Rectal smooth muscle tissue (tissue), 1 donor: ENCODE data around the gene ASXL1.

Experiments
- H3K27ac ChIP-seq: one replicate; pipeline ENCODE4 v1.7.0; 2013; ENCODE audit warnings: low read depth, low read length, inconsistent platforms
- H3K27me3 ChIP-seq: one replicate; pipeline ENCODE4 v1.7.0; 2013; ENCODE audit warnings: low read length; ENCODE audit not compliant: control insufficient read depth, insufficient read depth
- H3K36me3 ChIP-seq: one replicate; pipeline ENCODE4 v1.7.0; 2013; ENCODE audit warnings: low read length; ENCODE audit not compliant: control insufficient read depth, insufficient read depth
- H3K4me1 ChIP-seq: one replicate; pipeline ENCODE4 v1.7.0; 2013; ENCODE audit warnings: low read length; ENCODE audit not compliant: control insufficient read depth, insufficient read depth
- H3K4me3 ChIP-seq: one replicate; pipeline ENCODE4 v1.7.0; 2013; ENCODE audit warnings: low read length
- H3K9ac ChIP-seq: one replicate; pipeline ENCODE4 v1.7.0; 2013; ENCODE audit warnings: low read length

Gene ASXL1

DNA sequence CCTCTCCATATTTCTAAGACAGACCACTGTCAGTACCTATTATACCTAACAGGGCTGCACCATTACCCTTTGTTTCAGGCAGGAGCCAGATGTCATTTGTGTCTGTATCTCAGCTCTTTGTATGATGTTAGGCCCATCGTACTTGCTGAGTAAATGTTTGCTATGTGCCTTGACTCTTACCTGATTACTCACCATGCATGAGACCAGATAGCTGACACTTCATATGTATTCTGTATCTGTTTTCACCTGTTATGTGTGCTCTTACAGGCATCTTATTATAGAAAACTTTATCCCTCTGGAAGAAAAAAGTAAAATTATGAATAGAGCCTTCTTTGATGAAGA is 31.7 kb upstream of the ASXL1 start:
- H3K27ac ChIP-seq, result no peak overlapping the region

DNA sequence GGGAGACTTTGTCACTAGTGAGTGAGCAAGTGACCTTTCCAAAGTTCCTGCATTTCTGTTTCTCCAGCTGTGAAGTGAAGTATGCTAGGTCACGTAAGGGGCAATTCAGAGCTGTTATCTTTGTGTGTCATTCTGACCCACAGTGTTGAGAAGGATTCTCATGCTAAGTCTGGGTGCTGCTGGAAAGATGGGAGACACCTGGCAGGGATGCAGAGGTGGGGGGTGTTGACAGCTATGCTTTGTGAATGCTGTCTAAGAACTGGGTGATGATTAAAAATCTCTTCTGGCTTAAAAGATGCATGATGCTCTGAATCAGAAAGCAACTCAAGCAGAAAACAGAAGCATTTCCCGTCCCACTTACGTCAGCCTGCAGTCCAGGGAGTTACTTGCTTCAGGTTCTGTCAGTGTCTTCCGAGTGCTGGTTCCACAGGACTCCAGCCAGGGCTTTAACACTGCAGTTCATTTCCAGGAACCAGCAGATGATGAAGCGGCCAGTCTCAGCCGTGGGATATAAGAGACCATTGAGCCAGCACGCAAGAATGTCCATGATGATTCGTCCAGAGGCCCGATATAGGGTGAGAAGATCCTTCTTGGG is 30.9 kb upstream of the ASXL1 start:
- Histone ChIP-seq H3K4me1 (no peaks in the 10 kb centered on the region), H3K9ac (no peak overlapping the region), H3K36me3 (peaks cover 8% of the 10 kb centered on the region), H3K4me3 (no peak overlapping the region), H3K27ac (no peak overlapping the region), H3K27me3 (no peaks in the 10 kb centered on the region)

More for the DNA sequence above, 31.7 kb upstream of the ASXL1 start:
- Histone ChIP-seq H3K36me3 (peaks cover 7% of the 10 kb centered on the region), H3K27me3 (no peaks in the 10 kb centered on the region), H3K4me1 (no peaks in the 10 kb centered on the region), H3K9ac (no peak overlapping the region), H3K4me3 (no peak overlapping the region)

DNA sequence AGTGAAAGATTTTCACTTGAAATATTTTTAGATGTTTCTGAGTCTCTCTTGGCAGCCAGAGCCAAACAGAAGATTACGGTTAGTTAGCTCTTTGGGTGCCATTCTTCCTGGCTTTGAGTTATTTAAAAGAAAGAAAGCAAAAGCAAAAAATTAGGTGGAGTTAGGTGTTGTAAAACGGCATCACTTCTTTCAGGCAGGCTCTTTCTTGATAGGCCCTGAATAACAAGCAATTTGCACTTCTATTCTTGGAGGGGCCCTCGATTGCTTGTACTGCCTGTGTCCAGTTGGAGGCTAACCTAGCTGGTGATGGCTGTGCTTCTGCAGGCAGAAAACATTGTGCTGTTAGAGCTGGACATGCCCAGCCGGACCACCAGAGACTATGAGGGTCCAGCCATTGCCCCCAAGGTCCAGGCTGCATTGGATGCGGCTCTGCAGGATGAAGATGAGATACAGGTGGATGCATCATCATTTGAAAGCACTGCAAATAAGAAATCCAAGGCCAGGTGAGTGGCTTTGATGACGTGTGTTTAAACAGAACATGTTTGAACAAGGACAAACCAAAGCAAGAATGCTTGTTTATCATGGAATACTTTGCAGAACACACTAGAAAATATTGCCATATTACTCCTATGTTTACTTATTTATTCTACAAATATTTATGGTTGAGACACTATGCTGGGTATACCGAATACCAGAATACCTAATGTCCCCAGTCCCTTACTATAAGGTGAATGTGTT is 28.1 kb upstream of the ASXL1 start:
- Histone ChIP-seq H3K36me3 (peaks cover 17% of the 10 kb centered on the region), H3K27me3 (no peaks in the 10 kb centered on the region), H3K4me3 (no peak overlapping the region), H3K9ac (no peak overlapping the region), H3K4me1 (no peaks in the 10 kb centered on the region), H3K27ac (no peak overlapping the region)

DNA sequence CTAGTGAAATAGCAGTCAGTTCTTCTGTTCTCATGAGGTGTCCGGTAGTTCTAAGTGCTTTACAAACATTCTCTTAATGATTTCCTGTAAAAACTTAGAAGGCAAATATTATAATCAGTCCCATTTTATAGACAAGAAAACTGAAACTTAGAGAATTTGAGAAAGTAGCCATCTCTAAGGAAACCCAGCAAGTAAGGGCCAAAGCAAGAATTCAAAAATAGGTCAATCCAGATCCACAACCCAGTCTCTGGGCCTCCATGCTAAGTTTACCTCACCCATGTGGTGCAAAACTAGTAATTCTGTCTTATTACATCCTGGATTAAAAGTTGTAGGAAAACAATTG is 27.6 kb upstream of the ASXL1 start:
- Histone ChIP-seq H3K27ac (no peak overlapping the region), H3K27me3 (no peaks in the 10 kb centered on the region), H3K4me3 (no peak overlapping the region), H3K36me3 (peaks cover 17% of the 10 kb centered on the region), H3K9ac (no peak overlapping the region), H3K4me1 (no peaks in the 10 kb centered on the region)

DNA sequence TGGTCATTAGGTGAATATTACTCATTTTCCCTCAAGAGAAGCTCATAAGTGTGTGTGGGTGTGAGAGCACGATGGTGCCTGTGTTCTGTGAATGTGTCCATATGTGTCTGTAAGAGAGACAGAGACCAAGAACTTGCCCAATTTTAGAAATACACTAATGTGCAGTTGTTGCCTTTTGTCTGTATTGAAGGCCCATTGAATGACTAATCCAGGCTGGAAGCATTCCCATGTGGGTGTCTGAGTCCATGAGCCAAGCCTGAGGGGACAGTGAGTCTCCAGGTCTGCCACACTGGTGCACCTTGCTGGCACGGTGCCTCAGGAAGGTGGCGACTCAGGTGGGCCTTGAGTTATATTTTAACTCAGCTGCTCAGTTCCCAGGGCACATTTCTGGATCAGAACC is 25.5 kb upstream of the ASXL1 start:
- Histone ChIP-seq H3K4me3 (no peak overlapping the region), H3K9ac (no peak overlapping the region), H3K27me3 (no peaks in the 10 kb centered on the region), H3K36me3 (peaks cover 12% of the 10 kb centered on the region), H3K27ac (no peak overlapping the region), H3K4me1 (peaks cover 2% of the 10 kb centered on the region)

DNA sequence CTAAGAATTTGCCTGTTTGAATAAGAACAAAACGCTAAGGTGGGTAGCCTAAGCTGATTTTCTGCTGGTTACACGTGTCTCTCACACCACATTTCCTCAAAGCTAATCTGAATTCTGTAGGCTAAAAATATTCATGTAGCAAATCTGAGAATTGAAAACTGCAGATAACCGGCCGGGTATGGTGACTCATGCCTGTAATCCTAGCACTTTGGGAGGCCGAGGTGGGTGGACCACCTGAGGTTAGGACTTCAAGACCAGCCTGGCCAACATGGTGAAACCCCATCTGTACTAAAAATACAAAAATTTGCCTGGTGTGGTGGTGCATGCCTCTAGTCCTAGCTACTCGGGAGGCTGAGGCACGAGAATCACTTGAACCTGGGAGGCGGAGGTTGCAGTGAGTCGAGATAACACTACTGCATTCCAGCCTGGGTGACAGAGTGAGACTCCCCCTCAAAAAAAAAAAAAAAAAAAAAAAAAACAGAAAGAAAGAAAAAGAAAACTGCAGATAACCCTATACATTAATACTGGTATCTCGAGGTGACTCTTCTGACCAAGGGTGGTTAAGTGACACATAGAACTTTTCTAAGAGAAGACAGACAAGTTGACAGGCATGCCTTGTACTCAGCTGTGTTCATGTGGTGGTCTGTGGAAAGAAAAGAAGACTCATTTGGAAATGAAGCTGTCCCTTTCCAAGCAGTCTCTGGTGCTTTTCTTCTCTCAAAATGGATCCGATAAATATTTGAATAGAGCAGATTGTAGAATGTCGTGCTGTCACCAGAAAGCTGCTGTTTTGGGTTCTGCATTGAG is 24.7 kb upstream of the ASXL1 start:
- Histone ChIP-seq H3K9ac (no peak overlapping the region), H3K27me3 (no peaks in the 10 kb centered on the region), H3K4me3 (no peak overlapping the region), H3K36me3 (peaks cover 12% of the 10 kb centered on the region), H3K27ac (no peak overlapping the region), H3K4me1 (peaks cover 2% of the 10 kb centered on the region)

DNA sequence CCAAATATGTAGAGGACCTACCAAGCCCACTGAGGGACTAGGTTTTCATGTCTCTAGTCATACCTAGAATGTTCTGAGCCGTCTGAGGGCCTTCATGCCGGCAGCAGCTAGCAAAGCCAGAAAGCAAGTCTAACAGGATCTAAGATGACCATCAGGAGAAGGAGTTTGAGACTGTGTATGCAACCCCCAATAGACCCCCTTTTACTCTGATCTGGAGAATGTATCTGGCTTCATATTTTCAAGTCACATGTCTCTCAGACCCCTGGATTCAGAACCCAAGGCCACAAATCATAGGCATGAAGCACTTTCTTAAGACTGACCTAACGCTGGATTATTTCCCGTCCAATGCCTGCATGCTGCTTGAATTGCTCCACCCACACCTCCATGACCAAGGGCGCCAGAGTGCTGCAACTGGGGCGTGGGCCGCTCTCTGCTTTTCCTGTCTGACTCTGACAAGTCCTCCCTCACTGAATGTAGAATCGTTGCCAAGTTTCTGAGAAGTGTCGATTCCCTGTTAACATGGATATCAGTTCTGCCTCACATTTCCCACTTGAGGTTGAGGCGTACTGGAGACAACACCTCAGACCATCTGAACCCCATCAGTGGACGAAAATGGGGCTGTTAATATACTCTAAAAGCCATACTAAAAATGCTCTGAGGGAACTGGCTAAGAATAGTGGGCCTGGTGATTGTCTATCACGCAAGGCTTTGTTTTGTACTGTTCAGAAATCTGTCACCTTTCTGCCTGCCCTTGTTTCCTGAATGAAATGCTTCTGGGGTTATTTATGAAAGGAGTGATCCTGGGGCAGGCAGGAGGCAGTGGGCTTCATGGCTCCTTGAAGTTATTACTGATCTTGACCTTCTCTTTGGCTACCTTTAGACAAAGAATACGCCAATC is 23.9 kb upstream of the ASXL1 start:
- H3K9ac ChIP-seq, result no peak overlapping the region
- peaks cover 12% of the 10 kb centered on the region for H3K36me3 ChIP-seq
- H3K27ac ChIP-seq, result no peak overlapping the region
- no peaks in the 10 kb centered on the region for H3K27me3 ChIP-seq
- no peak overlapping the region for H3K4me3 ChIP-seq
- peaks cover 2% of the 10 kb centered on the region for H3K4me1 ChIP-seq

DNA sequence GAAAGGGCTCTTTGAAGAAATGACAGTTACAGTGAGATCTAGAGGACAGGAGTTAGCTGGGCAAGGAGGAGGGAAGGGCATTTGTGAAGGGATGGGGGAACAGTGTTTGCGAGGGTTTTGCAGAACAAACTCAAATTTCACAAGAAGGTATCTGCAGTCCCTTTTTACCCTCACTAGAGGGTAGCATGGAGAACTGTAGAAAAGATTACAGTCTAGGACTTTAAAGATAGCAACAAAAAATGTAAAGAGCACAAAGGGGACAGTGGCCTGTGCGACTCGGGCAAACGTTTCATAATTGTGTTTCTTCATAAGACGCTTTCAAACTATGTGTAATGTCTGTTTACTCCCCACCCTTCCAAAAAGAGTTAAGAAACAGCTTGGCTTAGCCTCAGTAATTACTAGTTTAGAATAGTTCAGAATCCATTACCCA is 21.2 kb upstream of the ASXL1 start:
- H3K27ac ChIP-seq, result no peak overlapping the region
- H3K27me3 ChIP-seq, result no peaks in the 10 kb centered on the region
- H3K4me3 ChIP-seq, result no peak overlapping the region
- peaks cover 2% of the 10 kb centered on the region for H3K4me1 ChIP-seq
- peaks cover 9% of the 10 kb centered on the region for H3K36me3 ChIP-seq
- no peak overlapping the region for H3K9ac ChIP-seq

DNA sequence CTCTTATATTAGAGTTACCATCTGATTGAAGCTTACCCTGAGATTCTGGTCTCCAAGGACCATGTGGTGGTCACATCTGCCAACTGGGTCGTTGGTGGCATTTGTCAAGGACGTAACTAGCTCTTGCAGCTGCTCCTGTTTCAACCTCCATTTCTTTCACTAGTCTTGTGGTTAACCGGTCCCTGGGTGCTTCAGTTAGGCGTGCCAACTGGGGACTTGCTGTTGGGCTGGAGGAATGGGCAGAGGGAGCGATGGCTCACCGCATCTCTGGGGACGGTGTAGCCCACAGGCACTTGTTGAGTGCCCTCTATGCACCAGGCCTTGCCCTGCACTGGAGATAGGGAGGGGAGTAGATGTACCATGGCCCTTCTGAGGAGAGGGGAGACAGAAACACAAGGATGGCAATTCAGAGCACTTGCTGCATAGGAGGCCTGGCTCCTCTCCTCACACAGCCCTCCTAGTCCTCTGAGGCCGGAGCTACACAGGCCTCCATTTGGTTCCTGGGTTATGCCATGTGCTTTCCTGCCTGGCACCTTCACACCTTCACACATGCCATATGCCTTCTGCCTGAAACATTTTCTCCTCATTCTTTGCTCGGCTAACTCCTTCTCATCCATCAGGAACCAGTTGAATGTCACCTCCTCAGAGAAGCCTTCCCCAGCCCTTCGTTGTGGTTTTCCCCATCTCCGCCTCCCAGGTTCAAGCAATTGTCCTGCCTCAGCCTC is 20.0 kb upstream of the ASXL1 start:
- H3K9ac ChIP-seq, result no peak overlapping the region
- H3K27ac ChIP-seq, result no peak overlapping the region
- no peaks in the 10 kb centered on the region for H3K27me3 ChIP-seq
- H3K36me3 ChIP-seq, result no peaks in the 10 kb centered on the region
- H3K4me1 ChIP-seq, result peaks cover 2% of the 10 kb centered on the region
- no peak overlapping the region for H3K4me3 ChIP-seq

DNA sequence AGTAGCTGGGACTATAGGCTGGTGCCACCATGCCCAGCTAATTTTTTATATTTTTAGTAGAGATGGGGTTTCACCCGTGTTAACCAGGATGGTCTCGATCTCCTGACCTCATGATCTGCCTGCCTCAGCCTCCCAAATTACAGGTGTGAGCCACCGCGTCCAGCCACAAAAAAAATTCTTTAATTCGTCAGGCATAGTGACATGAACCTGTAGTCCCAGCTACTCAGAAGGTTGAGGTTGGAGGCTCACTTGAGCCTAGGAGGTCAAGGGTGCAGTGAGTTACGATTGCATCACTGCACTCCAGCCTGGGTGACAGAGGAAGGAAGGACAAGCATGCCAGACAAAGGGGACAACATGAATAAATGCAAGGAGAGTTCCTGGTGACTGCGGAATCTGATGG is 19.5 kb upstream of the ASXL1 start:
- Histone ChIP-seq H3K27me3 (no peaks in the 10 kb centered on the region), H3K4me1 (peaks cover 2% of the 10 kb centered on the region), H3K9ac (no peak overlapping the region), H3K4me3 (no peak overlapping the region), H3K27ac (peak overlapping the region; percentile 14), H3K36me3 (no peaks in the 10 kb centered on the region)

DNA sequence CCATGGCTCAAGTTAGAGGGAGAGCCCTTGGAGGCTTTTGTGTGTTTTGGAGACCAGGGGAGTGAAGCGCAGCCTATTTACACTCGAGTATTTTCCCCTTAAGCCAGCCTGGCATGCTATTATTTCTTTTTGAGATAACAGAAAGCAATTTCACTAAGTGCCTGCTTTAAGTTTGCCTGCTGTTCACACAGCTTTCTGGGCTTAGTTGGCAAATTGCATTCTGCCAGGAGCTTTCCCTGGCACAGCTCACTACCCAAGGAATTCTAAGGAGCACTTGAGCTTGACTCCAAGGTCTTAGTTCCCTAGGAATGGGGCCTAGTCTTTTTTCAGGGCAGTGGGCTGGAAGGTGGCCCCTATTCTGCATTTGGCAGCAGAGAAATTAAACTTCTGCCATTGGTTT is 19.0 kb upstream of the ASXL1 start:
- Histone ChIP-seq H3K27me3 (no peaks in the 10 kb centered on the region), H3K27ac (no peak overlapping the region), H3K4me1 (peaks cover 2% of the 10 kb centered on the region), H3K36me3 (no peaks in the 10 kb centered on the region), H3K9ac (no peak overlapping the region), H3K4me3 (no peak overlapping the region)
